HCT116 (cell line): ENCODE results near the gene MAPK7. TPM values are rescaled to one million over a fixed set of nuclear protein-coding genes. Genes with fewer than 3 reads are reported as not detected.

ENCODE experiments used
- ATAC-seq: fragments of 200-7000 bp; cut with Tn5 transposase; 2 replicates; pipeline ENCODE4 v1.9.1; 2020; ENCODE audit warnings: mild to moderate bottlenecking, moderate library complexity
- BruUV-seq: library from RNA; stranded (reverse); fragments of 400-500 nt; replicated peaks from 2 replicates; lab custom pipeline; 2021; lab: Mats Ljungman, UMichigan
- CTCF ChIA-PET: fragments of 300-600 bp; sonication (Branson Sonifier 250); formaldehyde crosslinking; loops from one replicate; lab custom pipeline; 2021; ENCODE audit warnings: antibody characterized with exemption; lab: Charles Lee
- POLR2A ChIA-PET: fragments of 300-600, 350-600 bp; sonication (Branson Sonifier 250); formaldehyde crosslinking; loops from one replicate; lab custom pipeline; 2021; ENCODE audit warnings: antibody characterized with exemption; lab: Charles Lee
- RAD21 ChIA-PET, 2 experiments: fragments of 300-600 bp; sonication (Branson Sonifier 250); formaldehyde crosslinking; loops; one replicate each; lab custom pipeline; 2023; ENCODE audit warnings: low total read pairs in 2 of 2; ENCODE audit not compliant: uncharacterized antibody in 2 of 2, unreplicated experiment in 2 of 2, low non-redundant PET in 1 of 2; lab: Charles Lee
- DNase-seq: peaks from one replicate; pipeline ENCODE4 v3.0.0-alpha.2; 2010; ENCODE audit warnings: low read depth, low spot score
- H2AFZ ChIP-seq: fragments of 200-600 bp; shearing (Covaris generic), sonication (generic); 2 replicates; pipeline ENCODE4 v1.6.1; 2017; ENCODE audit warnings: low read depth, mixed run types, mixed read lengths, antibody characterized with exemption, low read length; ENCODE audit not compliant: poor library complexity, severe bottlenecking
- H3K27ac ChIP-seq: 2 replicates; pipeline ENCODE4 v1.5.1; 2012; ENCODE audit warnings: low read depth, low read length
- H3K27me3 ChIP-seq: fragments of 200-600 bp; sonication (generic); 2 replicates; pipeline ENCODE4 v1.6.1; 2016; ENCODE audit warnings: mixed run types, low read length, mixed read lengths; ENCODE audit not compliant: insufficient read depth
- H3K36me3 ChIP-seq, 2 experiments: fragments of 200-500 bp in 1 of 2; fragments of 200-600 bp in 1 of 2; sonication (Bioruptor generic) in 1 of 2; sonication (generic) in 1 of 2; 2 replicates each; pipeline versions ENCODE4 v1.5.1 to v1.6.1; 2014 to 2016; ENCODE audit warnings: low read length in 2 of 2, inconsistent platforms in 1 of 2, mixed read lengths in 1 of 2, mixed run types in 1 of 2; ENCODE audit not compliant: insufficient read depth in 2 of 2, control insufficient read depth in 1 of 2
- H3K4me1 ChIP-seq, 2 experiments: fragments of 200-600 bp in 1 of 2; sonication (generic) in 1 of 2; 2 replicates each; pipeline versions ENCODE4 v1.5.1 to v1.6.1; 2012 to 2017; ENCODE audit warnings: low read length in 2 of 2, inconsistent platforms in 1 of 2, mild to moderate bottlenecking in 1 of 2, mixed read lengths in 1 of 2, mixed run types in 1 of 2, moderate library complexity in 1 of 2; ENCODE audit not compliant: insufficient read depth in 2 of 2, control insufficient read depth in 1 of 2
- H3K4me2 ChIP-seq: fragments of 200-600 bp; sonication (generic); 2 replicates; pipeline ENCODE4 v1.6.1; 2017; ENCODE audit warnings: mixed run types, low read length, mixed read lengths
- H3K4me3 ChIP-seq, 2 experiments: fragments of 200-600 bp in 1 of 2; sonication (generic) in 1 of 2; replicated peaks in 1 of 2; 2 replicates each; pipeline ENCODE4 v1.5.1; 2011 to 2016; ENCODE audit warnings: low read length in 2 of 2, control low read depth in 1 of 2, low read depth in 1 of 2, mild to moderate bottlenecking in 1 of 2, mixed read lengths in 1 of 2, mixed run types in 1 of 2
- H3K79me2 ChIP-seq: fragments of 200-600 bp; sonication (generic); 2 replicates; pipeline ENCODE4 v1.6.1; 2017; ENCODE audit warnings: mild to moderate bottlenecking, mixed run types, low read length, moderate library complexity, mixed read lengths; ENCODE audit not compliant: insufficient read depth
- H3K9ac ChIP-seq: fragments of 200-600 bp; sonication (generic); 2 replicates; pipeline ENCODE4 v1.6.1; 2016; ENCODE audit warnings: low read length, mixed read lengths
- H3K9me2 ChIP-seq: fragments of 200-600 bp; sonication (generic), shearing (Covaris generic); 2 replicates; pipeline ENCODE4 v1.6.1; 2017; ENCODE audit warnings: mixed run types, mild to moderate bottlenecking, moderate library complexity; ENCODE audit not compliant: insufficient read depth
- H3K9me3 ChIP-seq, 2 experiments: fragments of 200-500 bp in 1 of 2; fragments of 200-600 bp in 1 of 2; sonication (Bioruptor generic) in 1 of 2; sonication (generic) in 1 of 2; 2 replicates each; pipeline ENCODE4 v1.6.1; 2014 to 2017; ENCODE audit warnings: low read length in 2 of 2, mixed read lengths in 2 of 2, inconsistent platforms in 1 of 2, low read depth in 1 of 2, mild to moderate bottlenecking in 1 of 2, mixed run types in 1 of 2, moderate library complexity in 1 of 2; ENCODE audit not compliant: control insufficient read depth in 1 of 2, insufficient read depth in 1 of 2
- H4K20me1 ChIP-seq: fragments of 200-600 bp; sonication (generic), shearing (Covaris generic); 2 replicates; pipeline ENCODE4 v1.6.1; 2017; ENCODE audit warnings: mixed run types, mild to moderate bottlenecking, moderate library complexity; ENCODE audit not compliant: insufficient read depth
- CBX3 ChIP-seq: IDR thresholded peaks from 2 replicates; pipeline ENCODE4 v1.6.1; 2012; ENCODE audit warnings: low read depth
- CEBPB ChIP-seq: IDR thresholded peaks from 2 replicates; pipeline ENCODE4 v1.6.1; 2012; ENCODE audit warnings: low read depth
- EGR1 ChIP-seq: IDR thresholded peaks from 2 replicates; pipeline ENCODE4 v1.6.1; 2012; ENCODE audit warnings: low read depth
- ELF1 ChIP-seq: IDR thresholded peaks from 2 replicates; pipeline ENCODE4 v1.6.1; 2012; ENCODE audit warnings: low read depth, borderline replicate concordance
- EZH2 ChIP-seq: fragments of 200-600 bp; sonication (generic); IDR thresholded peaks from 2 replicates; pipeline ENCODE4 v1.6.1; 2017; ENCODE audit warnings: antibody characterized with exemption, mixed run types
- POLR2A ChIP-seq: IDR thresholded peaks from 2 replicates; pipeline ENCODE4 v1.7.0; 2011; ENCODE audit warnings: borderline replicate concordance; ENCODE audit not compliant: insufficient read depth, insufficient read length; ENCODE audit errors: extremely low read depth
- POLR2AphosphoS5 ChIP-seq: IDR thresholded peaks from 2 replicates; pipeline ENCODE4 v1.6.1; 2011; ENCODE audit warnings: mild to moderate bottlenecking, low read depth, low read length, moderate library complexity
- RAD21 ChIP-seq: IDR thresholded peaks from 2 replicates; pipeline ENCODE4 v1.6.1; 2012; ENCODE audit warnings: low read depth, mild to moderate bottlenecking
- SIN3A ChIP-seq: IDR thresholded peaks from 2 replicates; pipeline ENCODE4 v1.6.1; 2012; ENCODE audit warnings: low read depth
- SP1 ChIP-seq: IDR thresholded peaks from 2 replicates; pipeline ENCODE4 v1.6.1; 2012; ENCODE audit warnings: low read depth
- TCF7L2 ChIP-seq: IDR thresholded peaks from 2 replicates; pipeline ENCODE4 v1.7.0; 2011; ENCODE audit warnings: borderline replicate concordance, inconsistent platforms; ENCODE audit not compliant: insufficient read depth, insufficient read length; ENCODE audit errors: extremely low read depth
- YY1 ChIP-seq: IDR thresholded peaks from 2 replicates; pipeline ENCODE4 v1.6.1; 2011; ENCODE audit warnings: low read length, low read depth, moderate library complexity, mild to moderate bottlenecking; ENCODE audit not compliant: insufficient replicate concordance; ENCODE audit errors: extremely low read depth
- ZFX ChIP-seq: fragments of 450-650 bp; IDR thresholded peaks from 2 replicates; pipeline ENCODE4 v1.6.1; 2017
- intact Hi-C: fragments of 100-400 bp; cut with micrococcal nuclease; formaldehyde crosslinking; loops from 2 replicates; pipeline ENCODE4 v1.10.0; 2022
- total RNA-seq: library from RNA; stranded (reverse); gene quantifications from one replicate; pipeline ENCODE4 v1.2.1, GENCODE V29; 2021; ENCODE audit not compliant: unreplicated experiment
- TF ChIP-seq, protein P1 (sequence below): IDR thresholded peaks from 2 replicates; pipeline ENCODE4 v1.6.1; 2011; ENCODE audit warnings: mild to moderate bottlenecking, low read length, moderate library complexity; ENCODE audit not compliant: insufficient replicate concordance; ENCODE audit errors: extremely low read depth
- TF ChIP-seq, protein P2 (sequence below), 3 experiments: fragments of 200-600 bp in 1 of 3; sonication (generic) in 1 of 3; IDR thresholded peaks in 2 of 3; conservative IDR thresholded peaks in 1 of 3; 2 replicates each; pipeline ENCODE4 v1.5.1; 2012 to 2017; ENCODE audit warnings: low read depth in 2 of 3, low read length in 2 of 3, antibody characterized with exemption in 1 of 3, borderline replicate concordance in 1 of 3, control low read depth in 1 of 3, mild to moderate bottlenecking in 1 of 3, mixed read lengths in 1 of 3, mixed run types in 1 of 3, moderate library complexity in 1 of 3; ENCODE audit not compliant: insufficient read depth in 1 of 3

MAPK7 gene
- total RNA-seq, 1 experiment from 2014 or later = 15.3 TPM

- TF ChIP-seq, protein P1, sequence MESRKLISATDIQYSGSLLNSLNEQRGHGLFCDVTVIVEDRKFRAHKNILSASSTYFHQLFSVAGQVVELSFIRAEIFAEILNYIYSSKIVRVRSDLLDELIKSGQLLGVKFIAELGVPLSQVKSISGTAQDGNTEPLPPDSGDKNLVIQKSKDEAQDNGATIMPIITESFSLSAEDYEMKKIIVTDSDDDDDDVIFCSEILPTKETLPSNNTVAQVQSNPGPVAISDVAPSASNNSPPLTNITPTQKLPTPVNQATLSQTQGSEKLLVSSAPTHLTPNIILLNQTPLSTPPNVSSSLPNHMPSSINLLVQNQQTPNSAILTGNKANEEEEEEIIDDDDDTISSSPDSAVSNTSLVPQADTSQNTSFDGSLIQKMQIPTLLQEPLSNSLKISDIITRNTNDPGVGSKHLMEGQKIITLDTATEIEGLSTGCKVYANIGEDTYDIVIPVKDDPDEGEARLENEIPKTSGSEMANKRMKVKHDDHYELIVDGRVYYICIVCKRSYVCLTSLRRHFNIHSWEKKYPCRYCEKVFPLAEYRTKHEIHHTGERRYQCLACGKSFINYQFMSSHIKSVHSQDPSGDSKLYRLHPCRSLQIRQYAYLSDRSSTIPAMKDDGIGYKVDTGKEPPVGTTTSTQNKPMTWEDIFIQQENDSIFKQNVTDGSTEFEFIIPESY = no peak
- TF ChIP-seq SP1 = no peak
- TF ChIP-seq SIN3A = no peak
- TF ChIP-seq TCF7L2 = no peak
Observed at GRCh38 chr17:19334331-19334730, 44.0 kb upstream of the MAPK7 start (continued).

DNA sequence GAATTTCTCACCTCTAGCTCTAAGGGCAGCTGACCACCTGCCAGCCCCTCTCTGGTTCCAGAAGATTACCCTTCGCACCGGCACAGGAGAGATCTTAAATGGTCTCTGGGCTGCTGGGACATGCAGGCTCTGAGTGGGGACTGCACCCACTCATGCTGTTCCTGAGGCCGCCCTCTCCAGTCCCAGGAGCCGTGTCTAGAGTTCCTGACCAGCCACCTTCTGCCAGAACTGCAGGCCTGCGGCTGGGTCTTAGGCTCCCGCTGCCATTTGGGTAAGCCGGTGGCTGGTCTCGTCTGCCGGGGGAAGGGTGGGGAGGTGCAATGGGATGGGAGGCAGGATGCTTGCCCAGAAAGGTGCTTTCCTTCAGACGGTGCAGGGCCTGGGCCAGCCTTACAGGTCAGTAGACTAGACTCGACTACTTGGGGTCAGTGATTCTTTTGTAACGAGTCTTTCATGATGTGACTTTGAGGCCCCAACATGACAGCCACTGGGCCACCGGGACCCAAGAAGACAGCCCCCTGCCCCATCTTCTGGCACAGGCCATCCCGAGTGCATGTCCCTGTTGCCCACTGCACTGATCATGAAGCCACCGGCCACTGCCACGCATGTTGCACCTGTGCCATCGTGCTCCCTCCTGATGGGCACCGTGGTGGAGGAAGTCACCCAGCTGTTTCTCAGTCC lies 42.2 kb upstream of the MAPK7 start:
- ATAC-seq (no peak), DNase-seq (no peak)
- Histone ChIP-seq H2AFZ (no peak overlapping the region), H3K4me3 (no peak overlapping the region), H3K79me2 (no peaks in the 10 kb centered on the region), H3K27ac (no peak overlapping the region), H3K9ac (no peak overlapping the region), H3K27me3 (no peaks in the 10 kb centered on the region), H3K4me2 (no peak overlapping the region), H3K4me1 (peaks cover 7 to 14% of the 10 kb centered on the region in 2 experiments; a peak in 3 of 4 replicates), H4K20me1 (no peaks in the 10 kb centered on the region), H3K9me2 (no peaks in the 10 kb centered on the region), H3K36me3 (peaks cover 4 to 22% of the 10 kb centered on the region in 2 experiments; a peak in 2 of 4 replicates), H3K9me3 (no peaks in the 10 kb centered on the region)
- BruUV-seq = no TSS peak
- ChIA-PET RAD21 (no interaction called here), POLR2A (no interaction called here), CTCF (no interaction called here)
- intact Hi-C loops = no loop called here
- TF ChIP-seq CBX3 (no peak), ELF1 (no peak), ZFX (no peak), CEBPB (no peak), SP1 (no peak), RAD21 (no peak), EGR1 (no peak), EZH2 (no peak), POLR2A (no peak), POLR2AphosphoS5 (no peak; the same call in 1 of the 2 replicates), YY1 (no peak)
- TF ChIP-seq, protein P2, sequence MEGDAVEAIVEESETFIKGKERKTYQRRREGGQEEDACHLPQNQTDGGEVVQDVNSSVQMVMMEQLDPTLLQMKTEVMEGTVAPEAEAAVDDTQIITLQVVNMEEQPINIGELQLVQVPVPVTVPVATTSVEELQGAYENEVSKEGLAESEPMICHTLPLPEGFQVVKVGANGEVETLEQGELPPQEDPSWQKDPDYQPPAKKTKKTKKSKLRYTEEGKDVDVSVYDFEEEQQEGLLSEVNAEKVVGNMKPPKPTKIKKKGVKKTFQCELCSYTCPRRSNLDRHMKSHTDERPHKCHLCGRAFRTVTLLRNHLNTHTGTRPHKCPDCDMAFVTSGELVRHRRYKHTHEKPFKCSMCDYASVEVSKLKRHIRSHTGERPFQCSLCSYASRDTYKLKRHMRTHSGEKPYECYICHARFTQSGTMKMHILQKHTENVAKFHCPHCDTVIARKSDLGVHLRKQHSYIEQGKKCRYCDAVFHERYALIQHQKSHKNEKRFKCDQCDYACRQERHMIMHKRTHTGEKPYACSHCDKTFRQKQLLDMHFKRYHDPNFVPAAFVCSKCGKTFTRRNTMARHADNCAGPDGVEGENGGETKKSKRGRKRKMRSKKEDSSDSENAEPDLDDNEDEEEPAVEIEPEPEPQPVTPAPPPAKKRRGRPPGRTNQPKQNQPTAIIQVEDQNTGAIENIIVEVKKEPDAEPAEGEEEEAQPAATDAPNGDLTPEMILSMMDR (IDR thresholded peaks at IDR 0.05 in 2 of 3, conservative IDR thresholded peaks at IDR 0.05 in 1 of 3; ENCODE audit: borderline replicate concordance in 1 of 3, insufficient read depth in 1 of 3, low read depth in 2 of 3, low read length in 2 of 3) = no peak
- TF ChIP-seq, protein P1 = no peak
